ENCODE measurements around the gene ADAMTS16.

Gene ADAMTS16, protein sequence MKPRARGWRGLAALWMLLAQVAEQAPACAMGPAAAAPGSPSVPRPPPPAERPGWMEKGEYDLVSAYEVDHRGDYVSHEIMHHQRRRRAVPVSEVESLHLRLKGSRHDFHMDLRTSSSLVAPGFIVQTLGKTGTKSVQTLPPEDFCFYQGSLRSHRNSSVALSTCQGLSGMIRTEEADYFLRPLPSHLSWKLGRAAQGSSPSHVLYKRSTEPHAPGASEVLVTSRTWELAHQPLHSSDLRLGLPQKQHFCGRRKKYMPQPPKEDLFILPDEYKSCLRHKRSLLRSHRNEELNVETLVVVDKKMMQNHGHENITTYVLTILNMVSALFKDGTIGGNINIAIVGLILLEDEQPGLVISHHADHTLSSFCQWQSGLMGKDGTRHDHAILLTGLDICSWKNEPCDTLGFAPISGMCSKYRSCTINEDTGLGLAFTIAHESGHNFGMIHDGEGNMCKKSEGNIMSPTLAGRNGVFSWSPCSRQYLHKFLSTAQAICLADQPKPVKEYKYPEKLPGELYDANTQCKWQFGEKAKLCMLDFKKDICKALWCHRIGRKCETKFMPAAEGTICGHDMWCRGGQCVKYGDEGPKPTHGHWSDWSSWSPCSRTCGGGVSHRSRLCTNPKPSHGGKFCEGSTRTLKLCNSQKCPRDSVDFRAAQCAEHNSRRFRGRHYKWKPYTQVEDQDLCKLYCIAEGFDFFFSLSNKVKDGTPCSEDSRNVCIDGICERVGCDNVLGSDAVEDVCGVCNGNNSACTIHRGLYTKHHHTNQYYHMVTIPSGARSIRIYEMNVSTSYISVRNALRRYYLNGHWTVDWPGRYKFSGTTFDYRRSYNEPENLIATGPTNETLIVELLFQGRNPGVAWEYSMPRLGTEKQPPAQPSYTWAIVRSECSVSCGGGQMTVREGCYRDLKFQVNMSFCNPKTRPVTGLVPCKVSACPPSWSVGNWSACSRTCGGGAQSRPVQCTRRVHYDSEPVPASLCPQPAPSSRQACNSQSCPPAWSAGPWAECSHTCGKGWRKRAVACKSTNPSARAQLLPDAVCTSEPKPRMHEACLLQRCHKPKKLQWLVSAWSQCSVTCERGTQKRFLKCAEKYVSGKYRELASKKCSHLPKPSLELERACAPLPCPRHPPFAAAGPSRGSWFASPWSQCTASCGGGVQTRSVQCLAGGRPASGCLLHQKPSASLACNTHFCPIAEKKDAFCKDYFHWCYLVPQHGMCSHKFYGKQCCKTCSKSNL

DNA sequence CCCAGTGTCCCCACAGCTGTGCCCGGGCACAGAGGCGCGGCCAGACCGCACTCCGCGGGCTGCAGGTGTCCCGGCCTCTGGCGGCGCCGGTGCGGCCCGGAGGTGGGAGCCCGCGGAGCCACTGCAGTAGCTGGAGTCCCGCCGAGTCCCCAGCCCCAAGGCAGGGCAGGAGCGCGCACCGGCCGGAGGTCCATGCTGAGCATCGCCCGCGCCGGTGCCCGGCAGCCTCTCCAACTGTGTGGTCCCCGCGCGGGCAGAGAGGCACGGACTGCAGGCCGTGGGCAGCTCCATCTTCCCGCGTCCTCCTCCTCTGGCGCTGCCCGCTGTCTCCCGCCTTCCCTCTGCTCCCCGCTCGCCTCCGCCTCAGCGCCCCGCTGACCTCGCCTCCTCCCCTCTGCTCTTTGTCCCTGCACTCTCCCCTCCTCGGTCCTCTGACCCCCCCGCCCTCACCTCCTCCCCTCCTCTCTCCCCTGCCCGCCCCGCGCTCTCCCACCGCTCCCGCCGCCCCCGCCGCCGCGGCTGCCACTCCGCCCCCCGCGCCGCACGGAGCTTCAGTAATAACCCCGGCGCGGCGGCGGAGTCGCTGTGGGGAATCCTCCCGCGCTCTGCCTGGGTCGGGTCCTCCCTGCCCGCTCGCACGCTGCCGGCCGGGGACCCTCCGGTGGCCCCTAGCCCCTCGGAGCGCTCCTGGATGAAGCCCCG is at the start of gene ADAMTS16:
ADAMTS16 (plus strand) TSS at position 554 of the 702 bp plus-strand sequence; CDS start at position 692, 138 bp downstream.
- in situ Hi-C loops (cut with MboI; ENCODE audit: low sequenced_read_pairs) = loop anchor here (25.0 kb wide), 1 partner anchor 272 kb away; the partner anchor contains the start of gene ICE1

DNA sequence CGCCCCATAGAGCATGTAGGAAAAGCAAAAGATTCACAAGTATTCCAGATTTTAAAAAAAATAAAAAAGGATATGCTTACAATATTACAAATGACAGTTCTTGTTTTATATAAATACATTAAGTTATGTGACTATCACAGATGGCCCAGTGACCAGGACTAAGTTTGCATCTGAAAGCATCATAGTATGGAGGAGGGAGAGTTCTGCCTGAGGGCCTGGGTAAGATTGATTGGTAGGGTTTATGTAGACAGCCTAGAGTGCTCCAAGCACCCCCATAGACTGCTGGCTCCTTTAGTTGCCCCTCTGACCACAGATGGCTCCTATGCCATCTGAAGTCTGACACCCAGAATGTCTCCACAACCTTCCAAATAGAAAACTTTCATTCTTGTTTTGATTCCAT is 48.0 kb upstream of the ADAMTS16 start:
- in situ Hi-C loops (cut with MboI; ENCODE audit: low sequenced_read_pairs) = no loop called here

DNA sequence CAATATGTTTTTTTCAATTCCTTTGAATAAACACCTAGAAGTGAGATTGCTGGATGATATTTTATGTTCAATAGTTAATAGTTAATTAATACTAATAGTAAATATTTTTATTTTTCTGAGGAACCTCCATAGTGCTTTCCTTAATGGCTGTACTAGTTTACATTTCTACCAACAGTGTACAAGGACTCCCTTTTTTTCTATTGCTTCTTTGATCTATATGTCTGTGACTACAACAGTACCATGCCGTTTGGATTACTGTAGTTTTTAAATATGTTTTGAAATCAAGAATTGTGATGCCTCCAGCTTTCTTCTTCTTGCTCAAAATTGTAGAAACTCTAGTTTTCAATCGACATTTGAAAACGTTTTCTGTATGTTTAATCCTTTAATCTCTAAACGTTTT is 39.5 kb upstream of the ADAMTS16 start:
- in situ Hi-C loops (cut with MboI; ENCODE audit: low sequenced_read_pairs) = no loop called here

DNA sequence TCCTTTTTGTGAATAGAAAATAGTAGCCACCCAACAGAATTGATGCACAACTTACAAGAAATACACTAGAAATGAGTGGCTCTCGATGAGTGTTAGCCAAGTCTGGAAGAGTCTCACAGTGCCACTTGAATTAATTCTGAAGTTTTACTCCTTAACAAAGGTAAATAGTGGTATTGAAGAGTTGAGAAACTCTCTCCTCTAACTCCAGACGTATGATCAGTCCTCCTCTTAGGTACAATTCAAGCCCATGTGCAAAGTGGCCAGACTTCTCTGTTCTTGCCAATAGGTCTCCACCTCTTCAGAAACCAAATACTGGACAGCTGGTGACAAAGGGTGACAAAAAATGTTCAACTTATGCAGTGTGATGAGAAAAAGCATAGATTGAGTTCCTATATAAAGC is 38.5 kb upstream of the ADAMTS16 start:
- in situ Hi-C loops (cut with MboI; ENCODE audit: low sequenced_read_pairs) = no loop called here

DNA sequence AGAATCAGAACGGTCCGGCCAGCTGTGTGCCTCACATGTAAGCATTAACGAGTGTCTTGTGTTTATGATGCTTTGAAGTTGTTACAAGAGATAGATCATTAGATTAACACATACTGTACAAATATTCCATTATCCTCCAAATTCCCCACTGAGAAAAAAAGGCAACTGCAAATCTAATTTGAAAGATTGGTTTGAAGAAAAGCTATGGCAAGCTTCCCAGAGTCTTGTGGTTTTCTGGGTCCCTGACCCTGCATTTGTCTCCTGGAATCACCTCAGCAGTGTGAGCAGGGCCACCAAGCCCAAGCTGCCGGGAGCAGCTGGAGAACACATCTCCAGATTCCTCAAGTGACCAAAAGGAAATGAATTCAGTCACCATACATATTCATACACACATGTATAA is 36.9 kb upstream of the ADAMTS16 start:
- in situ Hi-C loops (cut with MboI; ENCODE audit: low sequenced_read_pairs) = no loop called here

DNA sequence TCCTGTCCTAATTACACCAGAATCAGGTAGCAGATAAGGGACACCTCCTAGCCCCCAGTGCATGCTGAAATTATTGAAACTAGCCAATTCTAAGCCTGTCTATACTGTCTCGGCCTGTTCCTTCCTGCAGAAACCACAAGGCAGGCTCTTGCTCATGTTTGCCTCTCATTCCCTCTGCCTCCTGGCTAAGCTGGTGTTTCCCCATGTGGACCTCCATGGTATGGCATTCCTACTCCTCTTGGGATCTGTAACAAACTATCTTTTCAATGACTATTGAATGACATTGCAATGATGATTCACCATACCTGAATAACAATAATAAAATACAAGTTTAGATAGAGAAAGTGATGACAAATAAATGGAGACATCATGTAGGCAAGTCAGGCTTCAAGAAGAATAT is 35.6 kb upstream of the ADAMTS16 start:
- in situ Hi-C loops (cut with MboI; ENCODE audit: low sequenced_read_pairs) = no loop called here

DNA sequence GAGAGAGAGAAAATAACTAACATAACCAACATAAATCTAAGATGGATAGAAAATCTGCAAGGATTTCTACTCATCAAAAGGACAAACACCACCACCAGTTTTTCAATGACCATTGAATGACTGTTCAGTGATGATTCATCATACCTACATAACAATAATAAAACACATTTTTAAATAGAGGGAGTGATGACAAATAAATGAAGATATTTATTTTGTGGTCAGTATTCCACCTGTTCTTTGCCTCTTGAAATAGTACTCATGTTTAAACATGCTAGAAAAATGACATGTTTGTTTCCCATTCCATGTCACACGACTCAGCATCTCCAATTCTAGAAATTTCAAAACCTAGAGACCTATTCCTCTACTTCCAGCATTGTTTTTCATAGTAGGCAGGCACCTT is 34.6 kb upstream of the ADAMTS16 start:
- in situ Hi-C loops (cut with MboI; ENCODE audit: low sequenced_read_pairs) = no loop called here

DNA sequence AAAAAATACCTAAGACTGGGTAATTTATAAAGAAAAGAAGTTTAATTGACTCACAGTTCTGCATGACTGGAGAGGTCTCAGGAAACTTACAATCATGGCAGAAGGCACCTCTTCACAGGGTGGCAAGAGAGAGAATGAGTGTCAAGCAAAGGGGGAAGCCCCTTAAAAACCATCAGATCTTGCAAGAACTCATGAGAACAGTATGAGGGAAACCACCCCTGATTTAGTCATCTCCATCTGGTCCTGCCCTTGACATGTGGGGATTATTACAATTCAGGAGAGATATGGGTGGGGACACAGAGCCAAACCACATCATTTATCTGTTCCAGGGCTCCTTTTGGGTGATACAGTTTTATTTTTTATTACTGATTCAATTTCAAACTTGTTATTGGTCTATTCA is 23.2 kb upstream of the ADAMTS16 start:
- in situ Hi-C loops (cut with MboI; ENCODE audit: low sequenced_read_pairs) = no loop called here

DNA sequence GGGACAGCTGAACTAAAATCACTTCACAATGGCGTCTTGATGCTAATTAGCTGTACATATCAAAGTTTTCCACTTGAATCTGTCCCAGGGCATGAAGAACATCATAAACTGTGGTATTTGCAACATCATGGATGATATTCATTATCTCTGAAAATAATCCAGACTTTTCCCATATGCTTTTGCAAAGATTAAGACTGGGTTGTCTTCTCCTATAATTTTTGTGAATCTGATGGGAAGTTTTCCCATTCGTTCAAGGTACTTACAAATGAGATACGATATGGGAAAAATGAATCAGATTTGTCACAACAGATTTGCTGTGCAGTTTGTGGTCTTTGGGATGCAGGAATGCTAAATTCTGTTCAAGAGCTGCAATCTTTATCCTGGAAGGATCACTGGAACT is 17.4 kb upstream of the ADAMTS16 start:
- in situ Hi-C loops (cut with MboI; ENCODE audit: low sequenced_read_pairs) = no loop called here

DNA sequence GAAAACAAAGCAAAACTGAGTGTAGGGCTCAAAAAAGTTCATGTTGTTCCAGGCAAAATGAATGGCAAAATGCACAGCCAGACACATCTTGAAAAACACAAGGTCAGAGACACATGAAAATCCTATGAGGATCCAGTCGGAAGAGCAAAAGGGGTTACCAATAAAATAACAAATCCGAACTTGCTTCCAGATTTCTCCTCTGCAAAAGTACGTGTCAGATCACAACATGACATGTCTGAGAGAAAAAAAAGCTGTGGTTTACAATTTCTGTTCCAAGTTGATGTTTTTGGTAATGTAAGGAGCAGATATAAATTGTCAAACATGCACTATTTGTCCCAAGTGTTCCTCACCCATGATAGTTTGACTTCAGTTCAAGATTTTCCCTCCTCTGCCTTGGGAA is 15.9 kb upstream of the ADAMTS16 start:
- in situ Hi-C loops (cut with MboI; ENCODE audit: low sequenced_read_pairs) = no loop called here

DNA sequence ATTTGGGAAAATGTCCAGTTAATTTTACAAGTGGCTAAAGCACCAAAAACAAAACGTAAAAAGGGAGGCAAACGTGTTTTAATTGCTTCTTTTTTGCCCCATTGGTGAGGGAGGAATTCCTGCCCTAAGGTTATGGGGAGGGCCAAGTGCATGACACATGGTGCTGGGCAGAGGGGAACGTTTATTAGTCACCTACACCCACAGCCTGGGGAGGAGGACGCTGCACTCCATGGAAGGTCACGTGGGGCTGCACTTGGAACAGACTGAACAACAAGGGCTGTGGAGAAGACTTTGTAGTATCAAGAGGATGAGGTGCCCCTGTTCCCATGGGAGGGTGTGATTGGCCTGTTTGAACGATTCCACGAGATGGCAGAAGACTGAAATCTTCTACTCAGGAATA is 13.7 kb upstream of the ADAMTS16 start:
- in situ Hi-C loops (cut with MboI; ENCODE audit: low sequenced_read_pairs) = loop anchor here (25.0 kb wide), 1 partner anchor 286 kb away; the partner anchor contains the start of gene ICE1

DNA sequence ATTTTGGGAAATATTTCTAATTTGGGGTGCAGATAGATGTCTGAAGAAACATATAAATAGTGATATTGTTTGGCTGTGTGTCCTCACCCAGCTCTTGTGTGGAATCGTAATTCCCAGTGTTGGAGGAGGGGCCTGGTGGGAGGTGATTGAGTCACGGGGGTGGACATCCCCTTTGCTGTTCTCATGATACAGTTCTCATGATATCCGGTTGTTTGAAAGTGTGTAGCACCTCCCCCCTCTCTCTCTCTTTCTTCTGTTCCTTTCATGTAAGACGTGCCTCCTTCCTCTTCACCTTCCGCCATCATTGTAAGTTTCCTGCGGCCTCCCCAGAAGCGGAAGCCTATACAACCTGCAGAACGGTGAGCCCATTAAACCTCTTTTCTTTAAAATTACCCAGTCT is 11.4 kb upstream of the ADAMTS16 start:
- in situ Hi-C loops (cut with MboI; ENCODE audit: low sequenced_read_pairs) = loop anchor here (25.0 kb wide), 1 partner anchor 284 kb away; the partner anchor contains the start of gene ICE1

DNA sequence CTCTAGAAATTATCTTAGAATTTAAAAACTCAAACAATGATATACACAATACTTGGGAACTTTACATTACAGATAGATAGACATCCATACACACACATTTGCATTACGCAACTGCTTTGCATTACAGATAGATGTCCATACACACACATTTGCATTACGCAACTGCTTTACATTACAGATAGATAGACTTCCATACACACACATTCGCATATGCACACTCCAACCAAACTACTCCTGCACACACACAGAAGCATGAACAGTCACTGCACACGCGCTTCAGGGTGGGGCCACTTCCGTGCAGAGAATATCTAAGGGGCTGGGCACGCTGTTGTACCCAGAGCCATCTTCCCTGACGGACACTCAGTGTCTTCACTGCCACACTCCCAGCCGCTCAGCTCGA is 7.9 kb upstream of the ADAMTS16 start:
- in situ Hi-C loops (cut with MboI; ENCODE audit: low sequenced_read_pairs) = loop anchor here (25.0 kb wide), 1 partner anchor 280 kb away; the partner anchor contains the start of gene ICE1

DNA sequence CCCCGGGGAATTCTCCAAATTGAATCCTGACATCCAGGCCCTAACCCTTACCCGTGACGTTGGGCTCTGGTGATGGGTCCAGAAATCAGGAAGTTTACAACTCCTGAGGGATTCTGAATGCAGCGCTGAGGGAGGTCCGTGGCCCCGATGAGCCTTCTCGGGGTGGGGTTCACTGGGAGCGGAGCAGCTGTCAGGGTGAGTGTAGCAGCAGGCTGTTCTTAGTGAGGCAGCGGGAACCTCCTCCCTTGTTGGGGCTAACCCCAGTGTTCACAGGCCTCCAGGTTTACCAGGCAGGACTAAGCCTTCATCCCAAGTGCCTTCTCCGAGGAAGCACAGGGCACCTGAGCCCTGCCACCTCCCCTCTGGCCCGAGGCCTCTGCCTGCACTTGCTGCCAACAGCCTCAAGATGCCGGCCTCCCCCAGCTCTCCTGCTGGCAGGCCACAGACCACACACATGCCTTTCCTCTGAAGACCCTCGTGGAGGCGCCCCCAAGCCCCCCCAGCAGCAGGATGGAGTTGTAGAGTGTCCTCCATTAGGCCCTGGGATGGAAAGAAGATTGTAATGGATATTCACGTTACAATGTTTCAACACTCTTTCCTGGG is 7.3 kb upstream of the ADAMTS16 start:
- in situ Hi-C loops (cut with MboI; ENCODE audit: low sequenced_read_pairs) = loop anchor here (25.0 kb wide), 1 partner anchor 280 kb away; the partner anchor contains the start of gene ICE1

DNA sequence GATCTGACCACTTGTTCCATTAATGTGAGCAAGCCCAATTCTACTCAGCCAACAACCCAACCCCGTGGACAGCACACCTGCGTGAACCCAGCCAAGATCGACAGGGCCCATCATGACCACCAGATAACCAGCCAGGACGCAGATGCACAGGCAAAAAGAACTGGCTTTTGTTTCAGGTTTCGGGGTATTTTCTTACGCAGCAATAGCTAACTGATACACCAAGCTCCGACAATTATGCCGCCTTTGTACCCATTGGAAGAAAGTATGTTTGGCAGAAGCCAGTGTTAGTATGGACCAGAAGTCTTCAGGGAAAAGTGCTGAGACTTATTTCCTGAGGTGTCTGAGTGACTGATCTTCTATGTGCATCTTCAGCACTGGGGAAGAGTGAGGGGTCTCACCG is 6.0 kb upstream of the ADAMTS16 start:
- in situ Hi-C loops (cut with MboI; ENCODE audit: low sequenced_read_pairs) = loop anchor here (25.0 kb wide), 1 partner anchor 278 kb away; the partner anchor contains the start of gene ICE1

DNA sequence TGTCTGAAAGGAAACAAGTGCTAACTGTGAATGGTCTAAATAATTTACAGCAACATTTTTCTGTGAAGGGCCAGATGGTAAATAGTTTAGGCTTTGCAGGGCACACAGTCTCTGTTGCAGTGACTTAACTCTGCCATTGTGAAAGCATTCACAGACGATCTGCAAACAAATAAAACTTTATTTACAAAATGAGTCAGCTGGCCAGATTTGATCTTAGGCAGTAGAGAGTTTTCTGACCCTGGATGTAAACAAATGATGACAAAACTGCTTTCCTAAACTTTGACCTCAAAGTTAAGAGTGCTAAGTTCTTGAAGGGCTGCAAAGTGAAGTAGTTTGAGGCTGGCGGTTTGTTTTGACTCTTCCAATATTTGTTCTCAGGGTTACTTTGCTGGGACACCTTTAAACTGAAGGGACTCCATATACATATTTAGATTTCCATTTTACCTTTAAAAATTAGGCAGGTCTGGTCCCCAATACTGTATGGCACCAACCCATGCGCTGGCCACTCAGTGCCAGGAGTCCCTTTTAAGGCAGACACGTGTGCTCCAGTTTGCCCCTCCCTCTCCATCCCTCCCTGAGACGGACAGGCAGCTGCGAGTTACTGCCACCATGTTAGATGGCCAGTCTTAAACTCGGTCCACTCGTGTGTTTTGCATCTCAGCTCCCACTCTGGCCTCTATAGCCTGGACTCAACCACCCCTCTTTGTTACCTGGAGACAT is 4.0 kb upstream of the ADAMTS16 start:
- in situ Hi-C loops (cut with MboI; ENCODE audit: low sequenced_read_pairs) = loop anchor here (25.0 kb wide), 1 partner anchor 276 kb away; the partner anchor contains the start of gene ICE1

DNA sequence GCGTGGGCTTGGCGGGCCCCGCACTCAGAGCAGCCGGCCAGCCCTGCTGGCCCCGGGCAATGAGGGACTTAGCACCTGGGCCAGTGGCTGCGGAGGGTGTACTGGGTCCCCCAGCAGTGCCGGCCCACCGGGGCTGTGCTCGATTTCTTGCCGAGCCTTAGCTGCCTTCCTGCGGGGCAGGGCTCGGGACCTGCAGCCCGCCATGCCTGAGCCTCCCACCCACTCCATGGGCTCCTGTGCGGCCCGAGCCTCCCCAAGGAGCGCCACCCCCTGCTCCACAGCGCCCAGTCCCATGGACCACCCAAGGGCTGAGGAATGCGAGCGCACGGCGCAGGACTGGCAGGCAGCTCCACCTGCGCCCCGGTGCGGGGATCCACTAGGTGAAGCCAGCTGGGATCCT is 2.3 kb upstream of the ADAMTS16 start:
- in situ Hi-C loops (cut with MboI; ENCODE audit: low sequenced_read_pairs) = loop anchor here (25.0 kb wide), 1 partner anchor 274 kb away; the partner anchor contains the start of gene ICE1

DNA sequence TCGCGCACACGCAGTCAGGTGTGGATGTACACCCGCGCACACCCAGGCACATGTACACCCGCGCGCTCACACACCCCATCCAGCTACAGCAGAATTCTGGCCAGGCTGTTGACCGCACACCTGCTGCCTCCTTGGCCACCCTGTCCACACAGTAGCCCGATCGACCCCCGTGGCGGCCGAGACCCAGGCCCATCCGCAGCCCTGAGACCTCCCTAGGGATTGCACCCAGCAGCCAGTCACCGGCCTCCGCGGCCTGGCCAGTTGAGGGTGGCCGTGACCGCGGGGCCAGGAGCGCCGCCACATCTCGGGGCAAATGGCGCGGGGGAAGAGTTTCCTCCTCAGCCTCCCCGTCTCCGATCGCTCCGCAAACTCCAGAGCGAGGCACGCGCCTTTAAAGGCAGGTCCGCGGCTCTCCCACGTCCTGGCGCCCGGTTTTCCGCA is 774 bp upstream of the ADAMTS16 start:
- in situ Hi-C loops (cut with MboI; ENCODE audit: low sequenced_read_pairs) = loop anchor here (25.0 kb wide), 1 partner anchor 273 kb away; the partner anchor contains the start of gene ICE1
